CD4-positive, alpha-beta T cell (primary cell): ENCODE measurements around the gene RBM20. TPM values are rescaled to one million over a fixed set of nuclear protein-coding genes. Genes with fewer than 3 reads are reported as not detected.

Source experiments
- ATAC-seq: fragments of 200-7000 bp; cut with Tn5 transposase; one replicate; pipeline ENCODE4 v1.10.0; 2022; ENCODE audit warnings: mild to moderate bottlenecking; ENCODE audit not compliant: poor library complexity
- CTCF ChIA-PET: fragments of 350-600 bp; sonication (Branson Sonifier 250); formaldehyde crosslinking; loops from one replicate; lab custom pipeline; 2021; ENCODE audit warnings: antibody characterized with exemption, inconsistent platforms; lab: Charles Lee
- POLR2A ChIA-PET: fragments of 350-600 bp; sonication (Branson Sonifier 250); formaldehyde crosslinking; loops from one replicate; lab custom pipeline; 2021; ENCODE audit warnings: antibody characterized with exemption, inconsistent platforms; lab: Charles Lee
- DNase-seq, 14 experiments: peaks; one replicate each; pipeline ENCODE4 v3.0.0-alpha.2; 2013 to 2020; ENCODE audit warnings: mixed read lengths in 2 of 14
- H3K27ac ChIP-seq, 2 donors: one replicate each; pipeline versions ENCODE4 v1.5.1 to v1.7.0; 2013; ENCODE audit warnings: low read length in 2 of 2, low read depth in 1 of 2, mild to moderate bottlenecking in 1 of 2
- H3K27me3 ChIP-seq, 2 experiments: 1 replicate in 1 of 2; 2 replicates in 1 of 2; pipeline versions ENCODE4 v1.6.1 to v1.7.0; 2013; ENCODE audit warnings: low read length in 2 of 2, control low read depth in 1 of 2, mild to moderate bottlenecking in 1 of 2, moderate library complexity in 1 of 2; ENCODE audit not compliant: insufficient read depth in 2 of 2, control insufficient read depth in 1 of 2
- H3K36me3 ChIP-seq: one replicate; pipeline ENCODE4 v1.6.1; 2013; ENCODE audit warnings: low read length, control low read depth; ENCODE audit not compliant: insufficient read depth
- H3K4me1 ChIP-seq: one replicate; pipeline ENCODE4 v1.6.1; 2013; ENCODE audit warnings: low read length, control low read depth; ENCODE audit not compliant: insufficient read depth
- H3K4me3 ChIP-seq: one replicate; pipeline ENCODE4 v1.5.1; 2013; ENCODE audit warnings: mild to moderate bottlenecking, low read length, moderate library complexity
- H3K9me3 ChIP-seq, 2 experiments: 1 replicate in 1 of 2; 2 replicates in 1 of 2; pipeline versions ENCODE4 v1.6.1 to v1.7.0; 2013; ENCODE audit warnings: low read length in 2 of 2, mild to moderate bottlenecking in 2 of 2, control low read depth in 1 of 2, moderate library complexity in 1 of 2; ENCODE audit not compliant: control insufficient read depth in 1 of 2, insufficient read depth in 1 of 2
- H3K27ac Mint-ChIP-seq: one replicate; pipeline ENCODE4 v1.8.0; 2020; ENCODE audit warnings: mixed read lengths
- H3K27me3 Mint-ChIP-seq: one replicate; pipeline ENCODE4 v1.8.0; 2021; ENCODE audit warnings: mixed read lengths
- H3K36me3 Mint-ChIP-seq: one replicate; pipeline ENCODE4 v1.8.0; 2021; ENCODE audit warnings: low read depth, mixed read lengths
- H3K4me1 Mint-ChIP-seq: one replicate; pipeline ENCODE4 v1.8.0; 2021; ENCODE audit warnings: low read depth, mixed read lengths
- H3K4me3 Mint-ChIP-seq: one replicate; pipeline ENCODE4 v1.8.0; 2020; ENCODE audit warnings: mild to moderate bottlenecking, mixed read lengths
- H3K9me3 Mint-ChIP-seq: one replicate; pipeline ENCODE4 v1.8.0; 2020; ENCODE audit warnings: mixed read lengths
- CTCF ChIP-seq: fragments of 200-600 bp; IDR thresholded peaks from one replicate; pipeline ENCODE4 v1.8.0; 2022; ENCODE audit warnings: antibody characterized with exemption, mild to moderate bottlenecking
- intact Hi-C, 2 experiments: fragments of 100-400 bp; cut with DNase I in 1 of 2; cut with micrococcal nuclease in 1 of 2; formaldehyde crosslinking; loops; one replicate each; pipeline versions ENCODE4 v1.15.1 to v1.9.0; 2023 to 2025; cut with DNase I, micrococcal nuclease
- total RNA-seq, 174 experiments: library from RNA in 2 of 174; stranded (reverse) in 2 of 174; gene quantifications; one replicate each; pipeline ENCODE4 v1.2.3 and lab custom pipeline; 2021 to 2026

RBM20 gene
- total RNA-seq, 2 experiments from 2014 or later: 0.91 to 1.1 TPM

- ATAC-seq (no peak), DNase-seq (no peak)
- no peak for TF ChIP-seq CTCF
- Histone ChIP-seq H3K4me3 (no peak overlapping the region), H3K27ac (no peak overlapping the region), H3K27me3 (no peaks in the 10 kb centered on the region), H3K4me1 (no peaks in the 10 kb centered on the region), H3K9me3 (no peaks in the 10 kb centered on the region), H3K36me3 (peaks cover 64% of the 10 kb centered on the region)
- Mint-ChIP-seq H3K9me3 (no peaks in the 10 kb centered on the region), H3K4me1 (no peaks in the 10 kb centered on the region), H3K4me3 (no peak overlapping the region), H3K27ac (no peak overlapping the region), H3K27me3 (no peaks in the 10 kb centered on the region), H3K36me3 (peaks cover 88% of the 10 kb centered on the region)
- POLR2A ChIA-PET: no interaction called here
- CTCF ChIA-PET: interaction anchor here (1.2 kb wide), 1 partner anchor 295 kb away, joined by 4 read pairs; no protein-coding TSS in a partner anchor
- intact Hi-C loops: loop anchor here (2.0 kb wide), 2 partner anchors 291 to 295 kb away; no protein-coding TSS in a partner anchor
These were observed 42.6 kb upstream of the RBM20 start for GRCh38 chr10:110601581-110601980.

GRCh38 chr10:110608087-110608486 is 36.0 kb upstream of the RBM20 start:
- H3K4me1 Mint-ChIP-seq: no peaks in the 10 kb centered on the region
- POLR2A ChIA-PET: no interaction called here
- H3K27ac Mint-ChIP-seq: no peak overlapping the region
- H3K36me3 Mint-ChIP-seq: peaks cover 31% of the 10 kb centered on the region
- H3K4me3 ChIP-seq: no peak overlapping the region
- no peak overlapping the region for H3K4me3 Mint-ChIP-seq
- no peak for ATAC-seq
- no peaks in the 10 kb centered on the region for H3K27me3 Mint-ChIP-seq
- no peaks in the 10 kb centered on the region for H3K9me3 ChIP-seq
- H3K4me1 ChIP-seq: no peaks in the 10 kb centered on the region
- CTCF ChIA-PET: interaction anchor here (1.0 to 1.3 kb wide), 2 partner anchors 8 to 64 kb away, joined by 3 to 4 read pairs; no protein-coding TSS in a partner anchor
- H3K36me3 ChIP-seq: peaks cover 26% of the 10 kb centered on the region
- DNase-seq: no peak
- no peak overlapping the region for H3K27ac ChIP-seq
- H3K9me3 Mint-ChIP-seq: no peaks in the 10 kb centered on the region
- TF ChIP-seq CTCF: no peak
- intact Hi-C loops: no loop called here
- H3K27me3 ChIP-seq: no peaks in the 10 kb centered on the region

GRCh38 chr10:110609605-110610004 is 34.5 kb upstream of the RBM20 start:
- Histone ChIP-seq H3K9me3 (no peaks in the 10 kb centered on the region), H3K4me1 (no peaks in the 10 kb centered on the region), H3K27ac (no peak overlapping the region), H3K27me3 (no peaks in the 10 kb centered on the region), H3K4me3 (no peak overlapping the region), H3K36me3 (peaks cover 16% of the 10 kb centered on the region)
- no peak for TF ChIP-seq CTCF
- no peak for ATAC-seq
- ChIA-PET CTCF (interaction anchor here (1.3 kb wide), 1 partner anchor 63 kb away, joined by 3 read pairs; no protein-coding TSS in a partner anchor), POLR2A (interaction anchor here (0.5 kb wide), 1 partner anchor 128 kb away, joined by 4 read pairs; no protein-coding TSS in a partner anchor)
- H3K4me3 Mint-ChIP-seq: no peak overlapping the region
- H3K27ac Mint-ChIP-seq: no peak overlapping the region
- H3K4me1 Mint-ChIP-seq: no peaks in the 10 kb centered on the region
- H3K9me3 Mint-ChIP-seq: no peaks in the 10 kb centered on the region
- intact Hi-C loops: loop anchor here (1.0 to 10.0 kb wide), 17 partner anchors 135 to 1705 kb away; no protein-coding TSS in a partner anchor
- H3K27me3 Mint-ChIP-seq: no peaks in the 10 kb centered on the region
- no peak for DNase-seq
- H3K36me3 Mint-ChIP-seq: peaks cover 16% of the 10 kb centered on the region
